GM13976 (cell line): Measurements from ENCODE around the gene SASH1.

Experiments
- DNase-seq: peaks from one replicate; pipeline ENCODE4 v3.0.0; 2012; ENCODE audit warnings: low spot score
- in situ Hi-C: fragments of 300-500 bp; cut with MboI; formaldehyde crosslinking; loops from one replicate; pipeline ENCODE4 v1.12.0; 2022; ENCODE audit warnings: low sequenced_read_pairs, mixed read lengths, inconsistent platforms; ENCODE audit not compliant: unreplicated experiment
- TF ChIP-seq, protein P1 (sequence below): IDR thresholded peaks from 2 replicates; pipeline ENCODE4 v1.5.1; 2012; ENCODE audit warnings: borderline replicate concordance, mild to moderate bottlenecking; ENCODE audit not compliant: insufficient read depth; ENCODE audit errors: extremely low read depth, missing control alignments, control extremely low read depth

The SASH1 gene

DNA sequence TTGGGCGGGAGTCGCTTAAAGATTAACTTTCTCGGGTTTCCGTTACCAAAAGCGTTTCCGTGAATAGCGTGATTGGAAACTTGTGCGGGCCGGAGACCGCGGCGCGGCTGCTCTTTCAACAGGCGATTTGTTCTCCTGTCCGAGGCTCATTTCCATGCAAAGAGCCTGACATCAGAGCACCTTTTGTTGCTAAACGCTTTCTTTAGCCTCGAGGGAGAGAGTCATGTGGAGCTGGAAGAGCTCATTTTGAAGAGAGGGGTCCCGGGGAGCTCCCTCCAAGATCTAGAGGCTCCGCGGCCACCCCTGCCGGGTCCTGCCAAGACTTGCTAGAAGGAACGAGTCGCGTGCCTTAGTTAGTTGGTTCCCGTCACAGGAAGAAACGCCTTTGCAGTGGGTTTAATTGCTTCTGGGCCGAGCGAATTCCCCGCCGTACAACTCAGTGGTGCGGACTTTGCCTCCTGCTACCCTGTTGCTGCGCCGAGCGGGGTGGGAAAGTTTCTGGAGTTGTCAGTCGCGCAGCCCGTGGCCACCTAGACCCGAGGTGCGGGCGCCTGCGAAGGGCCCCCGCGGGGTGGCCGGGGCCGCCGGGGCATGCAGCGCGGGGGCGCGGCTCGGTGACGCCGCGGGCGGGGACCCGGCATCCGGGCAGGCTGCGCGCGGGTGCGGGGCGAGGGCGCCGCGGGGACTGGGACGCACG, at the start of gene SASH1:
Gene SASH1 (plus strand): TSS at position 489 of the 697 bp plus-strand sequence. CDS start 230 bp downstream, outside the sequence.
- TF ChIP-seq, protein P1, sequence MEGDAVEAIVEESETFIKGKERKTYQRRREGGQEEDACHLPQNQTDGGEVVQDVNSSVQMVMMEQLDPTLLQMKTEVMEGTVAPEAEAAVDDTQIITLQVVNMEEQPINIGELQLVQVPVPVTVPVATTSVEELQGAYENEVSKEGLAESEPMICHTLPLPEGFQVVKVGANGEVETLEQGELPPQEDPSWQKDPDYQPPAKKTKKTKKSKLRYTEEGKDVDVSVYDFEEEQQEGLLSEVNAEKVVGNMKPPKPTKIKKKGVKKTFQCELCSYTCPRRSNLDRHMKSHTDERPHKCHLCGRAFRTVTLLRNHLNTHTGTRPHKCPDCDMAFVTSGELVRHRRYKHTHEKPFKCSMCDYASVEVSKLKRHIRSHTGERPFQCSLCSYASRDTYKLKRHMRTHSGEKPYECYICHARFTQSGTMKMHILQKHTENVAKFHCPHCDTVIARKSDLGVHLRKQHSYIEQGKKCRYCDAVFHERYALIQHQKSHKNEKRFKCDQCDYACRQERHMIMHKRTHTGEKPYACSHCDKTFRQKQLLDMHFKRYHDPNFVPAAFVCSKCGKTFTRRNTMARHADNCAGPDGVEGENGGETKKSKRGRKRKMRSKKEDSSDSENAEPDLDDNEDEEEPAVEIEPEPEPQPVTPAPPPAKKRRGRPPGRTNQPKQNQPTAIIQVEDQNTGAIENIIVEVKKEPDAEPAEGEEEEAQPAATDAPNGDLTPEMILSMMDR: no peak
- in situ Hi-C loops: no loop called here
- peak; percentile 41 for DNase-seq

DNA sequence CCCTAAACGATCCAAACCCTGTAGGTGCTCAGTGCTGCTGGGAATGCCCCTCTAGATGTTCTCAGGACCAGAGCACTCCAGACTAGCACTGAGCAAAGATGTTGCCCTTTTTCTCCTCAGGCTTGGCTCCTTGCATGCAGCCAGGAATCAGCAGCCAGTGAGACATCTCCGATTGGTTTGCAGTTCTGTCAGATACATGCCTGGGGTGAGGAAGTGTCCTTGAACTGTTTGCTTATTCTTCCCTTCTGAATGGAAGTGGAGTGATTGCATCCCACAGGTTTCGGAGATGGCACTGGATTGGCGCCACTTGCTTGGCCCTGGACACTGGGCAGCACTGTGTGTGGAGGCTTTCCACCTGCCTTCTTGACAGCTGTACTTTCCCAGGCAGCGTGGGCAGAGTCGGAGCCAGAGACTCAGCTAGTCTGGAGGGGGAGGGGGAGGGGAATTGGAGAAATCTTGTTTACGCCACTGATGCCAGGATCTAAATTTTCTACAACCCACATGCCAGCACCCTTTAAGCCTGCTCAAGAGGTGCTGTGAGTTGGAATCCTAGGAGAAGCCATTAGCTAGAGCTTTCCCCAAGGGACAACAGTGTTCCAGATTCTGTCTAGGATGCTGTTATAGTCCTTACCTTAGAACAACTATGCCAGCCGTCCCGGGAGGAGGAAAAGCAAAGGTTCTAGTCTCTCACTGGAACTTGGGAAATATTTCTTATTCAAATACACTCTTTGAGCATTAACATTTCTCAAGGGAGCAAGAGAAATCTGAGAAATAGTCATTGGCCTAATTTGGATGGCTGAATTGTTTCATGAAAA, 49.2 kb upstream of the SASH1 start:
- in situ Hi-C loops: no loop called here
- DNase-seq: no peak
- TF ChIP-seq, protein P1: no peak

DNA sequence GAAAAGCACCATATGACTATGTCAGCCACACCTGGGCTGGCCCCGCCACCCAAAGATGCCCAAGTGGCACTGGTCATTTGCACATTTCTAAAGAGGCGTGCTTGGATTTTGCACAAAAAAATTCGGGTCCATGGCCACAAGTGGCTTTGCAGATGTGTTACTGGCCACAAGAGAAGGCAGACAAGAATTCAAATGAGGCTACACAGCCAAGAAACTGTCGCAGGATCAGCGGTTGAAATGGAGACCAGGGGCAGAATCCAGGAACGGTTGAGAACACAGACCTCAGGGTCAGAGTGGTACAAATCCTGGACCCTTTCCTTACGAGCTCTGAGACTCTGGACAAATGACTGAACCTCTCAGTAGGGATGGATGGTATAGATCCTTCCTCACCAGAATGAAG, 48.6 kb upstream of the SASH1 start:
- in situ Hi-C loops: no loop called here
- TF ChIP-seq, protein P1: no peak
- DNase-seq: no peak

DNA sequence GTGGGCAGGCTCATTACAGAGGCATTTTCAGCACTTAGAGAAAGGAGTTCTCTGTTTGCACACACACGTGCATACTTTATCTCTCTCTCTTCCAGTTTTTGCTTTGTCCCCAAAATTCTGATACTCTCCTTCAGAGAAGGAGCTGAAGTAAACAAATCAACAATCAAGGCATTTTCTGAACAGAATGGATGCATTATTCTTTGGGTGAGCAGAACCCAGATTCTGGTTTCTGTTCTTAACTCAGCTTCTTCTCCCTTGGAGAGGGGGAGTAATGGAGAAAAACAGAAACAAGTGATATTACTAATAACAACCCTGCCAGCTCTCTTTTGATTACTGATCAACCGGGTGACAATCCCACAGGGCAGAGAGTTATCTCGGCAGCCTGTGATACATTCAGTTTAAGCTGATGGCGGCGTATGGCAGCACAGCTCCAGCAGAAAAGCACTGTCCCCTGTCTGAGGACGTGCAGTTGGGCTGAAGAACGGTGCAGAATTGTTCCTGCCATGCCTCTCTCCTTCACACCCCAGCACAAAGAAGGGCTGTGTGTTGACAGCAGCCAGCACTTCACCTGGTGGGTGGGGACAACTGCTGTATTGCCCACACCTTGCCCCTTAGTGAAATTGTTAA, 47.3 kb upstream of the SASH1 start:
- no peak for DNase-seq
- TF ChIP-seq, protein P1: no peak
- in situ Hi-C loops: no loop called here

DNA sequence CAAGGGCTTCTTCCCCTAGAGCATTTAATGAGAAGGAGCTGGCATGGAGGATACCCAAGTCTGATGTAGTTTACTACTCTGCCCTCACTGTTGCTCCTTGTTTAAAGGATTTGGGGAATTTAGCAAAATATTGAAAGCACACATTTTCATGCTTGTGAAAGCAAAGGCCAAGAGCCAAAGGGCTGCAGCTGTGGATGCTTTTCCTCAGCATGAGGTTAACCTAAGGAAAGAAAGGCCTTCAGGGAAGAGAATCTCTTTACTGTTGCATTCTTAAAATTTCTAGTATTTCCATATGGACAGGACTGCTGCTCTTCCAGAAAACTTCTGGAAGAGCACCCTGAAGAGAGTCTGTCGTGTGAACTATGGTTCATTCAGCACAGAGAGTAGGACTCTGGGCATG, 45.9 kb upstream of the SASH1 start:
- no peak for DNase-seq
- TF ChIP-seq, protein P1: no peak
- in situ Hi-C loops: no loop called here

DNA sequence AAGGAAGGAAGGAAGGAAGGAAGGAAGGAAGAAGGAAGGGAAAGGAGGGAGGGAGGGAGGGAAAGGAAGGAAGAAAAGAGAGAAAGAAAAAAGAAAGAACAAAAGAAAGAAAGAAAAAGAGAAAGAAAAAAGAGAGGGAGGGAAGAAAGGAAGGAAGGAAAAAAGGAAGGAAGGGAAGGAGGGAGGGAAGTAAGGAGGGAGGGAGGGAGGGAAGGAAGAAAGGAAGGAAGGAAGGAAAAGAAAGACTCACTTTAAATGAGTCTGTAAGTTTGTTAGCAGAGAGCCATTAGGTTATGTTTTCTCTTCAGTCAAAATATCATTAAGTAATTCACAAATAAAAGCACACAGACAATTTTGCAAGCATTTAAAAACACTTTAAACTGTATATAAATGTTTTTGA, 44.0 kb upstream of the SASH1 start:
- TF ChIP-seq, protein P1: no peak
- in situ Hi-C loops: no loop called here
- DNase-seq: no peak
